ENCODE measurements around the gene CEP20. TPM values are rescaled to one million over a fixed set of nuclear protein-coding genes. Genes with fewer than 3 reads are reported as not detected.

CEP20 gene, protein sequence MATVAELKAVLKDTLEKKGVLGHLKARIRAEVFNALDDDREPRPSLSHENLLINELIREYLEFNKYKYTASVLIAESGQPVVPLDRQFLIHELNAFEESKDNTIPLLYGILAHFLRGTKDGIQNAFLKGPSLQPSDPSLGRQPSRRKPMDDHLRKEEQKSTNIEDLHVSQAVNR
- polyA plus RNA-seq = 30.2 and 63.6 TPM in 2 replicates

DNA sequence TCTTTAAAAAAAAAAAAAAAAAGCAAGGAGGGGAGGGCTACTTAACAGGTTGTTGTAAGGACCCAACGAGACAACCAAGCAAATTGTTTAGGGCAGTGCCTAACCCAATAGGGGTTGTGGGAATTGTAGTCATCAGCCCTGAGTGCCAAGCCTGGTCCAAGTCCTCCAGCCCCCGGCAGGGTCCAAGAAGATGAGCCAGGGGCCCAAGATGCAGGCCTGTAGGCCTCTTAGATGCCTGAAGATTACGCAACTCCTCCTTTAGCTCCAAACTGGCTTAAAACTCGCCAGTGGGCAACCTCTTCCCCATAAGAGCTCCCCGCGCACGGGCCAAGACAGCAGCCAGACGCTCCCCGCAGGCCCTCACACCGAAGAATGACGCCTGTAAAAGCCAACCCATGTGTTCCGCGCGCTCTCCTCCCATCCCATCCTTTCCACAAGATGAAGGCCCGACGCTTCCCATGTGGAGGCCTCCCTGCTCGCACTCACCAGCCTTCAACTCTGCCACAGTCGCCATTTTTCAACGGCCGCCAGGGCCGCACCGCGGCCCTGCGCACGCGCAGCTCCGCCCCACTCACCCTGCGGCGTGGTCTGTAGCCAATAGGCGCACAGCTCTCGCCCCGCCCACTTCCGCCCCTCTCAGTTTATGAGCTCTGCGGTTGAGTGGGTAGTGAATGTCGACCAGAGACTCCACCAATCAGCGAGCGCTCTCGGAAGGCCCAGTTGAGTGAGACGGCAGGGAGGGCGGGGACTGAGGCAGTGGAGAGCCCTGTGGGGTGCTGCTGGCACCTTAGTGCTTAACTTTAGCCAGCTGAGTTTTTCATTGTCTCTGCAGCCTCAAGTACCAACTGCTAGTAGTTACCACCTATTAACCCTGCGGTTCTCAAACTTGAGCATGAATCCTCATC lies at the start of gene CEP20:
Gene CEP20, minus strand, starts transcription at position 532 of the 905 bp plus-strand sequence. Its CDS starts 18 bp downstream, at position 514.

DNA sequence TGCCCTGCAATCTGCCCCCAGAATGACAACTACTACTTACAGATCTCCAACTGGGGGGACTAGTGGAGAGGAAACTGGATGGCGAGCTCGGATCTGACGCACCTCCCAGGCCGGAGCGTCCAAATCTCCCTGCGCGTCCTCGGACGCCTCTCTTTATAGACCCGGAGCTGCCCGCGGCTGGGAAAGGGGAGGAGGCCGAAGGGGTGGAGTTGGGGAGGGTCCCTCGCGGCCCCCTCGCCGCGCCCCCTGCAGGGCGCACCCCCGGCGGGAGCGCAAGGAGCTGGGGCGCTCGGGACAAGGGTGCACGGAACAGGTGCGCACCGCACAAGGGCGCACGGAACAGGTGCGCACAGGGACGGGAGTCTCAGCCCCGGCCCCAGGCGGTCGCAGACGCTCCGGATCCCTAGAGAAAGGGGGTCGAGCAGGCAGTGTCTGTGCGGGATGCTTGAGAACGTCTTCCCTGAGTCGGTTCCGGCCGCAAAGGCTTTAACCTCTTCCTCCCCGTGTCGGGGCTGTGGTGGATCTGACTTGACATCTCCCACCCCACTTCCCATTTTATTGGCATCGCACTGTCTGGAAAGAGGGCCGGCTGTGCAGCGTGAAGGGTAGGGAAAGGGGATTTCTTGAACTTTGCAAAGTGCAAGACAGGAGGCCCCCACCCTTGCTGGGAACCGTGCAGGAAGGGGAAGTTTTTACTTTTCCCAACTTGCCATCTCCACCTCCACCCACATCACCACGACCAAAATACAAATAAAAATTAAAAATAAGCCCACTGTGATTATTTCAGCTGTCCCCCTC lies 31.3 kb downstream of the CEP20 start, which contains the start of gene MYH11:
Gene MYH11, minus strand, starts transcription at position 128 of the 798 bp plus-strand sequence. CDS start 18,776 bp downstream, outside the sequence.

Other genes starting within 250 kb of the CEP20 start
- gene MARF1, start 245.4 kb downstream of the CEP20 start, polyA plus RNA-seq = 6.4 and 14.4 TPM in 2 replicates
- 1.0 and 1.5 TPM in 2 replicates for gene NDE1, start 238.4 kb downstream of the CEP20 start, polyA plus RNA-seq
- gene MYH11, start 31.6 kb downstream of the CEP20 start, polyA plus RNA-seq = not detected in 2 replicates
- gene ABCC1, start 61.0 kb upstream of the CEP20 start, polyA plus RNA-seq = 1.4 and 2.5 TPM in 2 replicates

Measured in Purkinje cell (primary cell).